GM12891 (cell line): ENCODE measurements around the gene LEAP2.

Experiments
- POLR2A ChIP-seq: IDR thresholded peaks from 2 replicates; pipeline ENCODE4 v1.6.1; 2011; ENCODE audit warnings: low read depth, low read length, control low read depth
- POLR2AphosphoS5 ChIP-seq: IDR thresholded peaks from 2 replicates; pipeline ENCODE4 v1.6.1; 2011; ENCODE audit warnings: low read depth, low read length, control low read depth
- POU2F2 ChIP-seq: IDR thresholded peaks from 2 replicates; pipeline ENCODE4 v1.6.1; 2011; ENCODE audit warnings: low read depth, mild to moderate bottlenecking, control low read depth, low read length, moderate library complexity
- TAF1 ChIP-seq: IDR thresholded peaks from 2 replicates; pipeline ENCODE4 v1.6.1; 2011; ENCODE audit warnings: low read depth, low read length, control low read depth

DNA sequence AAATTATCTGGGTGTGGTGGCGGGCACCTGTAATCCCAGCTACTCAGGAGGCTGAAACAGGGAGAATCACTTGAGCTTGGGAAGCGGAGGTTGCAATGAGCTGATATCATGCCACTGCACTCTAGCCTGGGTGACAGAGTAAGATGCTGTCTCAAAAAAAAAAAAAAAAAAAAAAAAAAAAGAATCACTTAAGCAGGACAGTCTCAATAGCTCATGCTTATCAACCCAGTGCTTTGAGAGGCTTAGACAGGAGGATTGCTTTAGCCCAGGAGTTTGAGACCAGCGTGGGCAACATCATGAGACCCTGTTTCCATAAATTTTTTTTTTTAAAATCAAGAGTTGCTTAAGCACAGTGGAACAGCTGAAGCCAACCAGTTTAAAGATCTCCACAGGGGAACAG lies 42.6 kb downstream of the LEAP2 start:
- TF ChIP-seq POLR2A = no peak
- TF ChIP-seq TAF1 = no peak
- no peak for TF ChIP-seq POLR2AphosphoS5
- no peak for TF ChIP-seq POU2F2
